Esophagus squamous epithelium (tissue), 4 donors: ENCODE data around the gene SEMA6A.

Source experiments
- POLR2A ChIP-seq, 4 donors: fragments of 450-650 bp; IDR thresholded peaks; one replicate each; pipeline ENCODE4 v1.6.1; 2017; ENCODE audit warnings: antibody characterized with exemption in 4 of 4, mild to moderate bottlenecking in 4 of 4, moderate library complexity in 3 of 4
- TF ChIP-seq, protein P1 (sequence below), 6 experiments: fragments of 450-650 bp in 4 of 6; fragments of 200-600 bp in 2 of 6; sonication (generic) in 2 of 6; IDR thresholded peaks; one replicate each; pipeline ENCODE4 v1.5.1; 2016 to 2019; ENCODE audit warnings: antibody characterized with exemption in 6 of 6, mild to moderate bottlenecking in 4 of 6, moderate library complexity in 4 of 6

DNA sequence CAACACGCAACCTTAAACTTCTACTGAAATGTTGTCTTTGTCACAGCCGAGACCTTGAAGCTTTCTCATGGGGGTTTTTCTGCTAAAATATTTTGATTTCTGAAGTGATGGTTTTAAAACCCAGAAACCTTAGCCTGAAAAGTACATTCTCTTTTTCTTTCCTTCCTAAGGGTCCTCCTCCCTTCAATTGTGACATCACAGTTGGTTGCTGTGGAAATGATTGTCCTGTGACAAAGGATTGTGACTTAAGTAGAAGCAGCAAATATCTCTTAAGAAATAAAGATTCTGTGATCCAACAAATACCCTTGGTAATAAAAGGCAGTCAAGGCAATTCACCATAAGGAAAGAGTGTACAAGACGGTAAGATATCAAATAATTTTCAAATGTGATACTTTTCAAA, 125.2 kb downstream of the SEMA6A start:
- TF ChIP-seq, protein P1, sequence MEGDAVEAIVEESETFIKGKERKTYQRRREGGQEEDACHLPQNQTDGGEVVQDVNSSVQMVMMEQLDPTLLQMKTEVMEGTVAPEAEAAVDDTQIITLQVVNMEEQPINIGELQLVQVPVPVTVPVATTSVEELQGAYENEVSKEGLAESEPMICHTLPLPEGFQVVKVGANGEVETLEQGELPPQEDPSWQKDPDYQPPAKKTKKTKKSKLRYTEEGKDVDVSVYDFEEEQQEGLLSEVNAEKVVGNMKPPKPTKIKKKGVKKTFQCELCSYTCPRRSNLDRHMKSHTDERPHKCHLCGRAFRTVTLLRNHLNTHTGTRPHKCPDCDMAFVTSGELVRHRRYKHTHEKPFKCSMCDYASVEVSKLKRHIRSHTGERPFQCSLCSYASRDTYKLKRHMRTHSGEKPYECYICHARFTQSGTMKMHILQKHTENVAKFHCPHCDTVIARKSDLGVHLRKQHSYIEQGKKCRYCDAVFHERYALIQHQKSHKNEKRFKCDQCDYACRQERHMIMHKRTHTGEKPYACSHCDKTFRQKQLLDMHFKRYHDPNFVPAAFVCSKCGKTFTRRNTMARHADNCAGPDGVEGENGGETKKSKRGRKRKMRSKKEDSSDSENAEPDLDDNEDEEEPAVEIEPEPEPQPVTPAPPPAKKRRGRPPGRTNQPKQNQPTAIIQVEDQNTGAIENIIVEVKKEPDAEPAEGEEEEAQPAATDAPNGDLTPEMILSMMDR (IDR thresholded peaks at IDR 0.05), result no peak
- TF ChIP-seq POLR2A (IDR thresholded peaks at IDR 0.05), result no peak
